ENCODE data around the gene TSN. TPM values are rescaled to one million over a fixed set of nuclear protein-coding genes. Genes with fewer than 3 reads are reported as not detected.

TSN gene
- total and polyA plus RNA-seq, 2 donors (not counting 1 experiment from before 2014, with no cell fraction given) = 40.0 to 50.4 TPM

DNA sequence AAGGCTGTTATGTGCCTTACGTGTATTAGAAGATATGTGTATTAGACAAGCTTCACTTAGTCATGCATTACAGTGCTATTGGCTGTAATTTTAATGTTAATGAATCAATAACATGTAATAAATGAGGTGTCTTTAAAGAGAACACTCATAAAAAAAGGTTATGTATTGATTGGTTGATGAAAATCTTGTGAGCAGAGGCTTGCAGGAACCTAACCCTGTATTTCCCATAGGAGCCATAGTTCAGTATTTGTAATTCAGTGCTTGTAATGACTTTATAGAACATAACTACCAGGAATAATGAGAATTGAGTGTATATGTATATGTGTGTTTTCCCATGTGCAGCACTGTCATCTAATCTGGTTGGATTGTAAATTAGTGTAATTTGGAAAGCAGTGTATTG lies 33.2 kb downstream of the TSN start:
- Histone ChIP-seq H3K4me2 (ENCODE audit: extremely low read depth, insufficient read depth, low read length) (no peak overlapping the region), H3K27me3 (ENCODE audit: control insufficient read depth, insufficient read depth, low read length) (peaks cover 2% of the 10 kb centered on the region), H3K36me3 (ENCODE audit: control insufficient read depth, insufficient read depth, low read length) (no peaks in the 10 kb centered on the region), H3K4me1 (ENCODE audit: control insufficient read depth, extremely low read depth, insufficient read depth, low read length) (peaks cover 2% of the 10 kb centered on the region), H3K79me2 (ENCODE audit: control insufficient read depth, insufficient read depth, low read length) (no peaks in the 10 kb centered on the region), H3K27ac (ENCODE audit: insufficient read depth, low read length) (no peak overlapping the region), H3K9ac (ENCODE audit: insufficient read depth, low read length) (no peak overlapping the region), H3K4me3 (replicated peaks in 1 of 4; ENCODE audit: control extremely low read depth in 1 of 4, insufficient read depth in 1 of 4, low read depth in 3 of 4, low read length in 4 of 4) (no peak overlapping the region), H3K9me3 (ENCODE audit: control insufficient read depth, insufficient read depth, low read depth, low read length) (no peaks in the 10 kb centered on the region), H4K20me1 (ENCODE audit: control insufficient read depth, extremely low read depth, insufficient read depth, low read length) (no peaks in the 10 kb centered on the region), H2AFZ (ENCODE audit: low read length) (no peak overlapping the region)
- TF ChIP-seq CTCF (conservative IDR thresholded peaks at IDR 0.05 in 1 of 2, IDR thresholded peaks at IDR 0.05 in 1 of 2; ENCODE audit: low read depth in 1 of 2, low read length in 2 of 2) = no peak
- no peak for TF ChIP-seq EZH2 (IDR thresholded peaks at IDR 0.05; ENCODE audit: low read length, missing control alignments)
- no peak for DNase-seq (ENCODE audit: low read depth in 2 of 2)

DNA sequence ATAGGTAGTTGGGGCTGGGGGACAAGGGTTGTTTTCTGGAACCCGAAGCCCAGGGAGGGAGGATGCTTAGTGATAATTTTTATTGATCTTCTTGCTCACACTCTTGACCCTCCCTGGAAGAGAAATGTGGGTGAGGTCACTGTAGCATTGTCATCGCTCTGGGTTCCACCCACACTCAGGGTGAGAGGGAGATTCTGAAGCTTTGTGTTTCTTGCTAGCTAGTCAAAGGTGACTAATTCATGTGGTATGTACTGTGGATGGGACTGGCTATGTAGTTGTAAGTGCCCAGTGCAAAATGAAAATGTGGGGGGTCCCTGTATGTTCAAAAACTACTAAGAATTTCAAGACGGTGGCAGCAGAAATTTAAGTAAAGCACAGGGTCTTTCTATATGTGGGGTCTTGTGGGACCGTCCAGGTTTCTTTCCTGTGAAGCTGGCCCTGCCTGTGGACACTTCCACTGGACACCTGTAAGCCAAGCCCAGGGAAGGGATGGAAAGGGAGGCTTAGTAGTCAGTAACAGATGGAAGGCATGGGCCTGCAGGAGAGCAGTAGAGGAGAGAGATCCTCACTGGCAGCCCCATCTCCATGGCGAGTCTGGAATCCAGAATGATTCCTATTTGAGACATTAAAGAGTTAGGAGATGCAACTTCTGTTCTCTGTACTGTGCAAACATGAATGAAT lies 35.0 kb downstream of the TSN start:
- no peak for TF ChIP-seq CTCF (conservative IDR thresholded peaks at IDR 0.05 in 1 of 2, IDR thresholded peaks at IDR 0.05 in 1 of 2; ENCODE audit: low read depth in 1 of 2, low read length in 2 of 2)
- TF ChIP-seq EZH2 (IDR thresholded peaks at IDR 0.05; ENCODE audit: low read length, missing control alignments) = no peak
- Histone ChIP-seq H3K79me2 (ENCODE audit: control insufficient read depth, insufficient read depth, low read length) (no peaks in the 10 kb centered on the region), H2AFZ (ENCODE audit: low read length) (no peak overlapping the region), H3K27ac (ENCODE audit: insufficient read depth, low read length) (no peak overlapping the region), H3K9ac (ENCODE audit: insufficient read depth, low read length) (no peak overlapping the region), H3K4me2 (ENCODE audit: extremely low read depth, insufficient read depth, low read length) (no peak overlapping the region), H3K4me1 (ENCODE audit: control insufficient read depth, extremely low read depth, insufficient read depth, low read length) (peaks cover 2% of the 10 kb centered on the region), H4K20me1 (ENCODE audit: control insufficient read depth, extremely low read depth, insufficient read depth, low read length) (no peaks in the 10 kb centered on the region), H3K27me3 (ENCODE audit: control insufficient read depth, insufficient read depth, low read length) (peaks cover 2% of the 10 kb centered on the region), H3K36me3 (ENCODE audit: control insufficient read depth, insufficient read depth, low read length) (no peaks in the 10 kb centered on the region), H3K9me3 (ENCODE audit: control insufficient read depth, insufficient read depth, low read depth, low read length) (no peaks in the 10 kb centered on the region), H3K4me3 (replicated peaks in 1 of 4; ENCODE audit: control extremely low read depth in 1 of 4, insufficient read depth in 1 of 4, low read depth in 3 of 4, low read length in 4 of 4) (no peak overlapping the region)
- DNase-seq (ENCODE audit: low read depth in 2 of 2) = peak; percentile 70 to 96

GRCh38 chr2:121791290-121791689 lies 35.8 kb downstream of the TSN start:
- no peak overlapping the region for H3K27ac ChIP-seq (ENCODE audit: insufficient read depth, low read length)
- no peaks in the 10 kb centered on the region for H4K20me1 ChIP-seq (ENCODE audit: control insufficient read depth, extremely low read depth, insufficient read depth, low read length)
- DNase-seq (ENCODE audit: low read depth in 2 of 2) = no peak
- H3K4me3 ChIP-seq (replicated peaks in 1 of 4; ENCODE audit: control extremely low read depth in 1 of 4, insufficient read depth in 1 of 4, low read depth in 3 of 4, low read length in 4 of 4) = no peak overlapping the region
- no peaks in the 10 kb centered on the region for H3K36me3 ChIP-seq (ENCODE audit: control insufficient read depth, insufficient read depth, low read length)
- peaks cover 2% of the 10 kb centered on the region for H3K4me1 ChIP-seq (ENCODE audit: control insufficient read depth, extremely low read depth, insufficient read depth, low read length)
- no peaks in the 10 kb centered on the region for H3K9me3 ChIP-seq (ENCODE audit: control insufficient read depth, insufficient read depth, low read depth, low read length)
- H3K79me2 ChIP-seq (ENCODE audit: control insufficient read depth, insufficient read depth, low read length) = no peaks in the 10 kb centered on the region
- H2AFZ ChIP-seq (ENCODE audit: low read length) = no peak overlapping the region
- H3K4me2 ChIP-seq (ENCODE audit: extremely low read depth, insufficient read depth, low read length) = no peak overlapping the region
- H3K9ac ChIP-seq (ENCODE audit: insufficient read depth, low read length) = no peak overlapping the region
- no peaks in the 10 kb centered on the region for H3K27me3 ChIP-seq (ENCODE audit: control insufficient read depth, insufficient read depth, low read length)
- TF ChIP-seq CTCF (conservative IDR thresholded peaks at IDR 0.05 in 1 of 2, IDR thresholded peaks at IDR 0.05 in 1 of 2; ENCODE audit: low read depth in 1 of 2, low read length in 2 of 2) = no peak
- no peak for TF ChIP-seq EZH2 (IDR thresholded peaks at IDR 0.05; ENCODE audit: low read length, missing control alignments)
